ENCODE results near the gene GALNT18.

GRCh38 chr11:11290354-11290753 is 331.5 kb downstream of the GALNT18 start:
- TF ChIP-seq CTCF (conservative IDR thresholded peaks at IDR 0.05): no peak
- TF ChIP-seq ZFX (IDR thresholded peaks at IDR 0.05): no peak
